IMR-90 (cell line): ENCODE measurements around the gene CAV3.

Experiments used
- CTCF ChIP-seq: conservative IDR thresholded peaks from 2 replicates; pipeline ENCODE4 v1.5.1; 2012; ENCODE audit warnings: mild to moderate bottlenecking, low read depth, low read length, improper control_type of control experiment
- ELK1 ChIP-seq: fragments of 150-350 bp; IDR thresholded peaks from 2 replicates; pipeline ENCODE4 v1.6.1; 2016; ENCODE audit warnings: low read depth, mild to moderate bottlenecking, low read length, moderate library complexity, borderline replicate concordance
- FOS ChIP-seq: fragments of 150-350 bp; IDR thresholded peaks from 2 replicates; pipeline ENCODE4 v1.6.1; 2016; ENCODE audit warnings: low read depth, low read length
- POLR2A ChIP-seq: IDR thresholded peaks from 2 replicates; pipeline ENCODE4 v1.6.1; 2012; ENCODE audit warnings: mild to moderate bottlenecking, low read depth, low read length
- RFX5 ChIP-seq: IDR thresholded peaks from 2 replicates; pipeline ENCODE4 v1.8.0; 2012; ENCODE audit warnings: low read depth, mild to moderate bottlenecking, low read length, moderate library complexity
- SMC3 ChIP-seq: fragments of 150-350 bp; IDR thresholded peaks from 2 replicates; pipeline ENCODE4 v1.6.1; 2016; ENCODE audit warnings: low read depth, mild to moderate bottlenecking, antibody characterized with exemption, low read length, moderate library complexity

GRCh38 chr3:8739757-8740504, 6.3 kb downstream of the CAV3 start:
- TF ChIP-seq ELK1 (no peak), POLR2A (no peak), SMC3 (no peak), CTCF (no peak), RFX5 (no peak), FOS (peak; percentile 69)
